OCI-M2 (cell line): Measurements from ENCODE around the gene PGAP6.
"Not testable (repeated sequence)": the region's sequence is repeated elsewhere in the genome, so short reads cannot be mapped to it uniquely, and the experiment has no call there.

Experiments used
- DNase-seq: peaks from one replicate; lab custom pipeline; 2025; ENCODE audit not compliant: unreplicated experiment; lab: John Stamatoyannopoulos, UW

PGAP6 gene

GRCh38 chr16:333406-334094 lies 48.2 kb downstream of the PGAP6 start:
- DNase-seq, result no peak

DNA sequence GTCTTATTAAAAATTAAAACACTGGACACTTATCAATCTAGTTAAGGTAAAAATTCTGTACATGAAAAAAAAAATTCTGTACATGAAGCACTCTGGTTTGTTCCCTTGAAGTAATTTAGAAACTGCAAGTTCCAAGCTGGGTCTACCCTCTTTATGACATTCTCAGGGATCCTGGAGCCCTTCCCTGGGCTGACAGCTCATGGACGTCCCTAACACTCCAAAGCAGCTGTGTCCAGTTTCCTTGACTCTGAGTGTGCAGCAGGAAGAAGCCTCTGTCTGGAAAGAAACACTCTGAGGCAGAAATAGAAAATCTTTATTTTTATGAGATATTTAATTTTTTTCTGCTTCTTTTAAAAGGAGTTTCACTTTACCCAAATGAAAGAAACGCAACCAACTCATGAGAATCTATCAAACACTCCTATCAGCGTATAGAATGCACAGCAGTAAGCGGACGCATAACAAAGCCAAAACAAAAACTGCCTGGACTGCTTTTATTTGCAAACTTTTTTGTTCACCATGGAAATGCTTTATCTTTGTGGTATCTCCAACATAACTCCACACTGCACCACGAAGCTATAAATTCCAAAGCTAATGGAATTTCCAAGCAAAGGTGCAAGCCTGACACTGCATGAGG lies 50.5 kb downstream of the PGAP6 start:
- not testable (repeated sequence) for DNase-seq

GRCh38 chr16:330741-331140 lies 51.0 kb downstream of the PGAP6 start:
- no peak for DNase-seq

DNA sequence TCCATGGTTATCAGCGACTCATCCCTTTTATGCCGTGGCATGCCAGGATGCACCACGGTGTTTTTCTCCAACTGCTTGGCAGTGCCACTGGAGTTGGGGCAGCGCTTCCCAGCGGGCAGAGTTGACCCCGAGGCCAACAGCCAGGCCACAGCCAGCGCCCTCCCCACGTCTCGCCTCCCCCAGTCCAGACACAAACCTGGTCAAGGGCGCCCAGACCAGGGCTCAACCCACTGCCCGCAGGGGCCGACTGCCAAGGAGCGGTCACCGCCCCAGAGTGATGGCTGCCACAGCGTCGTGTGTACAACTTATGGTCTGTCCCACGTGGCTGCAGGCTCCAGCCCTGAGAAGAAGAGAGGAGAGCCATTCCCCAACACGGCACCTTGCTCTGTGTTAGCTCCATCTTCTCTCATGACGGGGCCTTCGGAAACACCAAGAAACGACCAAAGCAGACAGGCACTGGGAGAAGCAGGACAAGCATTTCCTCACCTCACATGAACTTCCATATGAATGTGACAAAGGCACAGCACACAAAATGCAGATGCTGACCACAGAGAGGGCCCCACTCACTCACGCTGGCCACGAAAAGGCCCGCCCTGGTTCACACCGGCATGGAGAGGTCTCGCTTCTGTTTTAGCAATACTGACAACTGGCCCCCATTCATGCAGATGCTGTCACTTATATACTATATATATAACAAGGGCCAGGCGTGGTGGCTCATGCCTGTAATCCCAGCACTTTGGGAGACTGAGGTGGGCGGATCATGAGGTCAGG lies 56.2 kb downstream of the PGAP6 start:
- no peak for DNase-seq

GRCh38 chr16:324451-325334 lies 57.1 kb downstream of the PGAP6 start:
- DNase-seq, result peak; percentile 27

- no peak for DNase-seq
Measured at GRCh38 chr16:324201-324450, 57.7 kb downstream of the PGAP6 start.

DNA sequence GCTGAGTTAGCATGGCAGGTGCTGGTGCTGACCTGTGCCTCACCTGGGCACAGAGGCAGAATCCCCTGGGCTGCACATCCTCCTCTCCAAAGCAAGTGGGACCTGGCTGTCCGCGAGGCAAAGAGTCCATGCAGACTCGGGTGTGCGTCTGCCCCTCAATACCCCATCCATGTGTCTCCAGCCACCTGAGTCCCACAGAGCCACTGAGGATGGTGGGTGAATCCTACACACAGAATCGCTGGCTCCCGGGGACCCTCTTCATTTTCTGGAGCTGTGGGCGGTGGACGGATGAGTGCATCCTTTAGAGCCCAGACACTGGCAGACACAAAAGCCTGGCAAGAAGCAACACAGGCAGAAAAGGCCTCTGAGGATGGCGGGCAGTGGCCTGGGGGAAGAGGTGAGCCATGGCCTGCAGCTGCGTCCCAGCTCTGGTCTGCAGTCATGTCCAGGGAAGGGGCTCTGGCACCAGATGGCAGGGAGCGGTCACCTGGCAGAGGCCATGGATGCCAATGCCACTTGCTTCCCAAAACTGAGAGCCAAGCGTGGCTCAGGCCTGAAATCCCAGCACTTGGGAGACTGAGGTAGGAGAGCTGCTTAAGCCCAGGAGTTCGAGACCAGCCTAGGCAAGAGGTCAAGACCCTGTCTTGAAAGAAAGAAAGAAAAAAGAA lies 59.2 kb downstream of the PGAP6 start:
- DNase-seq, result no peak

DNA sequence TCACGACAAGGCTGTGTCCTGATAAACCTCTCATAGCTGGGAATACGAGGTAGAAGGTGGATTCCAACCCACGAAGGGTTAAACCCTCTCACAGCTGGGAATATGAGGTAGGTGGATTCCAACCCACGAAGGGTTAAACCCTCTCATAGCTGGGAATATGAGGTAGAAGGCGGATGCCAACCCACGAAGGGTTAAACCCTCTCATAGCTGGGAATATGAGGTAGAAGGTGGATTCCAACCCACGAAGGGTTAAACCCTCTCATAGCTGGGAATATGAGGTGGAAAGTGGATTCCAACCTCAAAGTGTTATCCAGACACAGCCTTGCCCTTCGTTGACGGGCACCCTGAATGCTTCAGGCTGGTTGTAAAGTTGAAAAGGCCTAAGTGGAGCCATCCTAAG lies 60.2 kb downstream of the PGAP6 start:
- no peak for DNase-seq
